GM23338 (cell line): ENCODE data around the gene OLFM1. TPM values are rescaled to one million over a fixed set of nuclear protein-coding genes. Genes with fewer than 3 reads are reported as not detected.

Experiments
- ATAC-seq: fragments of 200-7000 bp; cut with Tn5 transposase; 3 replicates; pipeline ENCODE4 v1.9.1; 2020
- DNase-seq: peaks from one replicate; pipeline ENCODE4 v3.0.0-alpha.2; 2015; ENCODE audit warnings: low spot score
- H2AFZ ChIP-seq: fragments of 200-600 bp; sonication (generic); 2 replicates; pipeline ENCODE4 v1.8.0; 2016; ENCODE audit warnings: antibody characterized with exemption, mild to moderate bottlenecking, moderate library complexity
- H3F3A ChIP-seq: fragments of 200-600 bp; sonication (generic); replicated peaks from 2 replicates; pipeline ENCODE4 v1.8.0; 2017; ENCODE audit warnings: antibody characterized with exemption, mixed run types, low read depth
- H3K27ac ChIP-seq: fragments of 200-600 bp; sonication (generic); 2 replicates; pipeline ENCODE4 v1.6.1; 2016; ENCODE audit warnings: low read depth
- H3K27me3 ChIP-seq: fragments of 200-600 bp; sonication (generic); 2 replicates; pipeline ENCODE4 v1.8.0; 2016; ENCODE audit warnings: mild to moderate bottlenecking, mixed run types, moderate library complexity; ENCODE audit not compliant: insufficient read depth
- H3K36me3 ChIP-seq: fragments of 200-600 bp; sonication (generic); 2 replicates; pipeline ENCODE4 v1.8.0; 2016; ENCODE audit warnings: mild to moderate bottlenecking; ENCODE audit not compliant: insufficient read depth
- H3K4me1 ChIP-seq: fragments of 200-600 bp; sonication (generic); 2 replicates; pipeline ENCODE4 v1.8.0; 2016; ENCODE audit warnings: mild to moderate bottlenecking, moderate library complexity; ENCODE audit not compliant: insufficient read depth
- H3K4me2 ChIP-seq: fragments of 200-600 bp; sonication (generic); 2 replicates; pipeline ENCODE4 v1.7.1; 2017; ENCODE audit warnings: mixed run types
- H3K4me3 ChIP-seq: fragments of 200-600 bp; sonication (generic); 2 replicates; pipeline ENCODE4 v1.6.1; 2016; ENCODE audit warnings: mixed run types
- H3K79me2 ChIP-seq: fragments of 200-600 bp; sonication (generic); replicated peaks from 2 replicates; pipeline ENCODE4 v1.8.0; 2017; ENCODE audit warnings: mild to moderate bottlenecking; ENCODE audit not compliant: insufficient read depth
- H3K9me2 ChIP-seq: fragments of 200-600 bp; sonication (generic); 2 replicates; pipeline ENCODE4 v1.8.0; 2017; ENCODE audit not compliant: insufficient read depth
- H4K20me1 ChIP-seq: fragments of 200-600 bp; sonication (generic); replicated peaks from 2 replicates; pipeline ENCODE4 v1.8.0; 2017; ENCODE audit warnings: mild to moderate bottlenecking; ENCODE audit not compliant: insufficient read depth
- H3K27ac Mint-ChIP-seq: 2 replicates; pipeline ENCODE4 v1.8.0; 2020; ENCODE audit warnings: inconsistent platforms, mild to moderate bottlenecking, moderate library complexity, mixed read lengths
- H3K27me3 Mint-ChIP-seq: 3 replicates; pipeline ENCODE4 v1.8.0; 2022; ENCODE audit warnings: low read depth, mild to moderate bottlenecking, moderate library complexity, mixed read lengths, inconsistent platforms; ENCODE audit not compliant: insufficient read depth, poor library complexity
- H3K36me3 Mint-ChIP-seq: 3 replicates; pipeline ENCODE4 v1.8.0; 2021; ENCODE audit warnings: low read depth, mild to moderate bottlenecking, inconsistent platforms, moderate library complexity, mixed read lengths
- H3K4me1 Mint-ChIP-seq: 3 replicates; pipeline ENCODE4 v1.8.0; 2020; ENCODE audit warnings: mild to moderate bottlenecking, inconsistent platforms, mixed read lengths
- H3K4me3 Mint-ChIP-seq: 3 replicates; pipeline ENCODE4 v1.8.0; 2021; ENCODE audit warnings: moderate library complexity, mild to moderate bottlenecking, inconsistent platforms, mixed read lengths
- H3K9me3 Mint-ChIP-seq: 3 replicates; pipeline ENCODE4 v1.8.0; 2020; ENCODE audit warnings: moderate library complexity, mild to moderate bottlenecking, inconsistent platforms, mixed read lengths
- JUNB ChIP-seq: IDR thresholded peaks from one replicate; pipeline ENCODE4 v1.6.1; 2016; ENCODE audit warnings: antibody characterized with exemption; ENCODE audit not compliant: unreplicated experiment
- NANOG ChIP-seq: IDR thresholded peaks from 2 replicates; pipeline ENCODE4 v1.6.1; 2016; ENCODE audit warnings: antibody characterized with exemption, borderline replicate concordance
- POLR2AphosphoS5 ChIP-seq: IDR thresholded peaks from 2 replicates; pipeline ENCODE4 v1.6.1; 2016; ENCODE audit warnings: antibody characterized with exemption, low read depth
- STAT1 ChIP-seq: IDR thresholded peaks from one replicate; pipeline ENCODE4 v1.6.1; 2016; ENCODE audit warnings: antibody characterized with exemption; ENCODE audit not compliant: unreplicated experiment
- polyA plus RNA-seq: library from polyadenylated mRNA; unstranded; fragments of >200 nt; fragmentation: Nextera tagmentation; extraction: Ambion mirVana; gene quantifications from 2 replicates; pipeline ENCODE4 v1.2.1, GENCODE V29; 2016
- total RNA-seq: library from RNA; depleted of rRNA; stranded (reverse); fragments of >200 nt; shearing (Covaris generic); gene quantifications from 2 replicates; pipeline ENCODE4 v1.2.3, GENCODE V29; 2014
- TF ChIP-seq, protein P1 (sequence below): IDR thresholded peaks from one replicate; pipeline ENCODE4 v1.6.1; 2018; ENCODE audit warnings: antibody characterized with exemption; ENCODE audit not compliant: unreplicated experiment
- TF ChIP-seq, protein P2 (sequence below): fragments of 250-450 bp; sonication (Bioruptor Pico); IDR thresholded peaks from 2 replicates; pipeline ENCODE4 v1.5.0; 2020; ENCODE audit warnings: mild to moderate bottlenecking, moderate library complexity
- TF ChIP-seq, protein P3 (sequence below): IDR thresholded peaks from 2 replicates; pipeline ENCODE4 v1.6.1; 2016; ENCODE audit warnings: antibody characterized with exemption

Gene OLFM1
- total and polyA plus RNA-seq, 2 experiments from 2014 or later: 20.6 to 40.1 TPM

DNA sequence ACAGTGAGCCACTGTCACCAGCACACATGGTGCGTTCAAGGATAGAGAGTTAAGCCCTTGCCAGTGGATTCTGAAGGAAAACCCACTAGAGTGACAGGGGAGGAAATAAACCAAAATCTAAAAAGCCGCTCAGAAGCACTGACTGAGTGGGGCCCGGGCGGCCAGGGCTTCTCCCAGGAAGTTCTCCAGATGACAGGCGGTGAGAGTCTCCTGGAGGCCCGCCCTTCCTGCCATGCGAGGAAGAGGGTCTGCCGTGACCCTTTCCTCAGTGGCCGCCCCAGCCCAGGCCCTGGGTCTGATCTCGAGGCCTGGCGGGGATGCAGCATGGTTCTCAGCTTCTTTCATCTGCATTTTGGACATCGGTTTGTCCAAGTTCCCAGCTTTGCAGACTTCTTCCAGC lies 14.9 kb downstream of the OLFM1 start:
- no peak for TF ChIP-seq NANOG
- TF ChIP-seq, protein P1, sequence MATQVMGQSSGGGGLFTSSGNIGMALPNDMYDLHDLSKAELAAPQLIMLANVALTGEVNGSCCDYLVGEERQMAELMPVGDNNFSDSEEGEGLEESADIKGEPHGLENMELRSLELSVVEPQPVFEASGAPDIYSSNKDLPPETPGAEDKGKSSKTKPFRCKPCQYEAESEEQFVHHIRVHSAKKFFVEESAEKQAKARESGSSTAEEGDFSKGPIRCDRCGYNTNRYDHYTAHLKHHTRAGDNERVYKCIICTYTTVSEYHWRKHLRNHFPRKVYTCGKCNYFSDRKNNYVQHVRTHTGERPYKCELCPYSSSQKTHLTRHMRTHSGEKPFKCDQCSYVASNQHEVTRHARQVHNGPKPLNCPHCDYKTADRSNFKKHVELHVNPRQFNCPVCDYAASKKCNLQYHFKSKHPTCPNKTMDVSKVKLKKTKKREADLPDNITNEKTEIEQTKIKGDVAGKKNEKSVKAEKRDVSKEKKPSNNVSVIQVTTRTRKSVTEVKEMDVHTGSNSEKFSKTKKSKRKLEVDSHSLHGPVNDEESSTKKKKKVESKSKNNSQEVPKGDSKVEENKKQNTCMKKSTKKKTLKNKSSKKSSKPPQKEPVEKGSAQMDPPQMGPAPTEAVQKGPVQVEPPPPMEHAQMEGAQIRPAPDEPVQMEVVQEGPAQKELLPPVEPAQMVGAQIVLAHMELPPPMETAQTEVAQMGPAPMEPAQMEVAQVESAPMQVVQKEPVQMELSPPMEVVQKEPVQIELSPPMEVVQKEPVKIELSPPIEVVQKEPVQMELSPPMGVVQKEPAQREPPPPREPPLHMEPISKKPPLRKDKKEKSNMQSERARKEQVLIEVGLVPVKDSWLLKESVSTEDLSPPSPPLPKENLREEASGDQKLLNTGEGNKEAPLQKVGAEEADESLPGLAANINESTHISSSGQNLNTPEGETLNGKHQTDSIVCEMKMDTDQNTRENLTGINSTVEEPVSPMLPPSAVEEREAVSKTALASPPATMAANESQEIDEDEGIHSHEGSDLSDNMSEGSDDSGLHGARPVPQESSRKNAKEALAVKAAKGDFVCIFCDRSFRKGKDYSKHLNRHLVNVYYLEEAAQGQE: no peak
- H3K79me2 ChIP-seq: no peaks in the 10 kb centered on the region
- H3K36me3 ChIP-seq: peaks cover 5% of the 10 kb centered on the region; the same call in 1 of the 2 replicates
- H3K4me2 ChIP-seq: no peak overlapping the region
- no peaks in the 10 kb centered on the region for H3K9me2 ChIP-seq
- DNase-seq: no peak
- H3F3A ChIP-seq: no peaks in the 10 kb centered on the region; the same call in 1 of the 2 replicates
- no peak overlapping the region for H3K27ac Mint-ChIP-seq
- peaks cover 4% of the 10 kb centered on the region for H3K27me3 Mint-ChIP-seq
- no peak overlapping the region for H3K4me3 Mint-ChIP-seq
- peaks cover 2% of the 10 kb centered on the region; the same call in 1 of the 2 replicates for H3K4me1 ChIP-seq
- peaks cover 9% of the 10 kb centered on the region for H3K4me1 Mint-ChIP-seq
- H2AFZ ChIP-seq: no peak overlapping the region
- H3K4me3 ChIP-seq: no peak overlapping the region
- ATAC-seq: no peak
- H4K20me1 ChIP-seq: peaks cover 7% of the 10 kb centered on the region; the same call in 1 of the 2 replicates
- no peaks in the 10 kb centered on the region for H3K27me3 ChIP-seq
- H3K9me3 Mint-ChIP-seq: no peaks in the 10 kb centered on the region
- H3K27ac ChIP-seq: no peak overlapping the region
- peaks cover 19% of the 10 kb centered on the region for H3K36me3 Mint-ChIP-seq

DNA sequence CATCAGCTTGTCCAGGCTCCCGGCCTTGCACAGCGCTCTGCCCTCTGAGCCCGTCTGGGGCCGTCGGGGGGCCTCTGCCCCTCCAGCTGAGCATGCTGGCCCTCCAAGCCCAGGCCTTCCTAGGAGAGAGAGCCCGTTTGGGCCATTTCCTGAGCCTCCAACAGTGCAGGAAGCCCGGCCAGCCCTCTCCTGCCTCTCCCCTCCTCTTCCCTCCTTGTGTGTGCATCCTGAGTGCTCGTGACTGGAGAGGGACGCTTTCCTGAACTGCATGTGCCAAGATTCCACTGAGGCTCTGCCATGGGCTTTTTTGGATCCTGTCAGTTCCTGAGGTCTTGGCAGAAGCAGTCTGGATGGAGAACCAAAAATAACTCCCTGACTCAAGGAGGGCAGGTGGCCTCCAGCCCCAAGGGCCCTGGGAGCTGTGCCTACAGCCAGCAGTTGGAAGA lies 15.6 kb downstream of the OLFM1 start:
- ATAC-seq: no peak
- H3K9me2 ChIP-seq: no peaks in the 10 kb centered on the region
- Mint-ChIP-seq H3K4me1 (peaks cover 16% of the 10 kb centered on the region), H3K4me3 (no peak overlapping the region), H3K9me3 (no peaks in the 10 kb centered on the region; the same call in 2 of the 3 replicates), H3K36me3 (peaks cover 16% of the 10 kb centered on the region), H3K27ac (no peak overlapping the region), H3K27me3 (peaks cover 4% of the 10 kb centered on the region)
- no peaks in the 10 kb centered on the region for H3K27me3 ChIP-seq
- H4K20me1 ChIP-seq: peaks cover 2% of the 10 kb centered on the region; the same call in 1 of the 2 replicates
- H2AFZ ChIP-seq: no peak overlapping the region
- H3F3A ChIP-seq: no peaks in the 10 kb centered on the region
- H3K4me2 ChIP-seq: no peak overlapping the region
- no peak for DNase-seq
- no peaks in the 10 kb centered on the region for H3K79me2 ChIP-seq
- peaks cover 9% of the 10 kb centered on the region; the same call in 1 of the 2 replicates for H3K4me1 ChIP-seq
- peaks cover 5% of the 10 kb centered on the region; the same call in 1 of the 2 replicates for H3K36me3 ChIP-seq
- H3K4me3 ChIP-seq: no peak overlapping the region
- no peak overlapping the region for H3K27ac ChIP-seq
- TF ChIP-seq, protein P1: no peak
- TF ChIP-seq, protein P2, sequence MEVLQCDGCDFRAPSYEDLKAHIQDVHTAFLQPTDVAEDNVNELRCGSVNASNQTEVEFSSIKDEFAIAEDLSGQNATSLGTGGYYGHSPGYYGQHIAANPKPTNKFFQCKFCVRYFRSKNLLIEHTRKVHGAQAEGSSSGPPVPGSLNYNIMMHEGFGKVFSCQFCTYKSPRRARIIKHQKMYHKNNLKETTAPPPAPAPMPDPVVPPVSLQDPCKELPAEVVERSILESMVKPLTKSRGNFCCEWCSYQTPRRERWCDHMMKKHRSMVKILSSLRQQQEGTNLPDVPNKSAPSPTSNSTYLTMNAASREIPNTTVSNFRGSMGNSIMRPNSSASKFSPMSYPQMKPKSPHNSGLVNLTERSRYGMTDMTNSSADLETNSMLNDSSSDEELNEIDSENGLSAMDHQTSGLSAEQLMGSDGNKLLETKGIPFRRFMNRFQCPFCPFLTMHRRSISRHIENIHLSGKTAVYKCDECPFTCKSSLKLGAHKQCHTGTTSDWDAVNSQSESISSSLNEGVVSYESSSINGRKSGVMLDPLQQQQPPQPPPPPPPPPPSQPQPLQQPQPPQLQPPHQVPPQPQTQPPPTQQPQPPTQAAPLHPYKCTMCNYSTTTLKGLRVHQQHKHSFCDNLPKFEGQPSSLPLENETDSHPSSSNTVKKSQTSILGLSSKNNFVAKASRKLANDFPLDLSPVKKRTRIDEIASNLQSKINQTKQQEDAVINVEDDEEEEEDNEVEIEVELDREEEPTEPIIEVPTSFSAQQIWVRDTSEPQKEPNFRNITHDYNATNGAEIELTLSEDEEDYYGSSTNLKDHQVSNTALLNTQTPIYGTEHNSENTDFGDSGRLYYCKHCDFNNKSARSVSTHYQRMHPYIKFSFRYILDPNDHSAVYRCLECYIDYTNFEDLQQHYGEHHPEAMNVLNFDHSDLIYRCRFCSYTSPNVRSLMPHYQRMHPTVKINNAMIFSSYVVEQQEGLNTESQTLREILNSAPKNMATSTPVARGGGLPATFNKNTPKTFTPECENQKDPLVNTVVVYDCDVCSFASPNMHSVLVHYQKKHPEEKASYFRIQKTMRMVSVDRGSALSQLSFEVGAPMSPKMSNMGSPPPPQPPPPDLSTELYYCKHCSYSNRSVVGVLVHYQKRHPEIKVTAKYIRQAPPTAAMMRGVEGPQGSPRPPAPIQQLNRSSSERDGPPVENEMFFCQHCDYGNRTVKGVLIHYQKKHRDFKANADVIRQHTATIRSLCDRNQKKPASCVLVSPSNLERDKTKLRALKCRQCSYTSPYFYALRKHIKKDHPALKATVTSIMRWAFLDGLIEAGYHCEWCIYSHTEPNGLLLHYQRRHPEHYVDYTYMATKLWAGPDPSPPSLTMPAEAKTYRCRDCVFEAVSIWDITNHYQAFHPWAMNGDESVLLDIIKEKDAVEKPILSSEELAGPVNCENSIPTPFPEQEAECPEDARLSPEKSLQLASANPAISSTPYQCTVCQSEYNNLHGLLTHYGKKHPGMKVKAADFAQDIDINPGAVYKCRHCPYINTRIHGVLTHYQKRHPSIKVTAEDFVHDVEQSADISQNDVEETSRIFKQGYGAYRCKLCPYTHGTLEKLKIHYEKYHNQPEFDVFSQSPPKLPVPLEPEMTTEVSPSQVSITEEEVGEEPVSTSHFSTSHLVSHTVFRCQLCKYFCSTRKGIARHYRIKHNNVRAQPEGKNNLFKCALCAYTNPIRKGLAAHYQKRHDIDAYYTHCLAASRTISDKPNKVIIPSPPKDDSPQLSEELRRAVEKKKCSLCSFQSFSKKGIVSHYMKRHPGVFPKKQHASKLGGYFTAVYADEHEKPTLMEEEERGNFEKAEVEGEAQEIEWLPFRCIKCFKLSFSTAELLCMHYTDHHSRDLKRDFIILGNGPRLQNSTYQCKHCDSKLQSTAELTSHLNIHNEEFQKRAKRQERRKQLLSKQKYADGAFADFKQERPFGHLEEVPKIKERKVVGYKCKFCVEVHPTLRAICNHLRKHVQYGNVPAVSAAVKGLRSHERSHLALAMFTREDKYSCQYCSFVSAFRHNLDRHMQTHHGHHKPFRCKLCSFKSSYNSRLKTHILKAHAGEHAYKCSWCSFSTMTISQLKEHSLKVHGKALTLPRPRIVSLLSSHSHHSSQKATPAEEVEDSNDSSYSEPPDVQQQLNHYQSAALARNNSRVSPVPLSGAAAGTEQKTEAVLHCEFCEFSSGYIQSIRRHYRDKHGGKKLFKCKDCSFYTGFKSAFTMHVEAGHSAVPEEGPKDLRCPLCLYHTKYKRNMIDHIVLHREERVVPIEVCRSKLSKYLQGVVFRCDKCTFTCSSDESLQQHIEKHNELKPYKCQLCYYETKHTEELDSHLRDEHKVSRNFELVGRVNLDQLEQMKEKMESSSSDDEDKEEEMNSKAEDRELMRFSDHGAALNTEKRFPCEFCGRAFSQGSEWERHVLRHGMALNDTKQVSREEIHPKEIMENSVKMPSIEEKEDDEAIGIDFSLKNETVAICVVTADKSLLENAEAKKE: no peak
- TF ChIP-seq, protein P3, sequence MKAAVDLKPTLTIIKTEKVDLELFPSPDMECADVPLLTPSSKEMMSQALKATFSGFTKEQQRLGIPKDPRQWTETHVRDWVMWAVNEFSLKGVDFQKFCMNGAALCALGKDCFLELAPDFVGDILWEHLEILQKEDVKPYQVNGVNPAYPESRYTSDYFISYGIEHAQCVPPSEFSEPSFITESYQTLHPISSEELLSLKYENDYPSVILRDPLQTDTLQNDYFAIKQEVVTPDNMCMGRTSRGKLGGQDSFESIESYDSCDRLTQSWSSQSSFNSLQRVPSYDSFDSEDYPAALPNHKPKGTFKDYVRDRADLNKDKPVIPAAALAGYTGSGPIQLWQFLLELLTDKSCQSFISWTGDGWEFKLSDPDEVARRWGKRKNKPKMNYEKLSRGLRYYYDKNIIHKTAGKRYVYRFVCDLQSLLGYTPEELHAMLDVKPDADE: no peak
- no peak for TF ChIP-seq JUNB
- TF ChIP-seq POLR2AphosphoS5: no peak
- no peak for TF ChIP-seq STAT1
